Frontal cortex (tissue), 4 donors: ENCODE measurements around the gene CXCR5. TPM values are rescaled to one million over a fixed set of nuclear protein-coding genes. Genes with fewer than 3 reads are reported as not detected.
A peak's percentile ranks its signal among the peaks of the same experiment; 100 is the strongest.

Source experiments
- DNase-seq, 2 donors: peaks; one replicate each; pipeline ENCODE4 v3.0.0; 2012; ENCODE audit warnings: low spot score in 2 of 2
- FAIRE-seq: peaks from 2 replicates; lab custom pipeline; 2012; peaks lifted over from hg19 to GRCh38; lab: Jason Lieb, UNC
- total RNA-seq: library from RNA; depleted of rRNA; stranded (reverse); fragments of >200 nt; gene quantifications from one replicate; pipeline ENCODE4 v1.2.3, GENCODE V29; 2014
- donor health status: control.
- donor health status: control.
- donor health status: control.

The CXCR5 gene
- total RNA-seq, 1 donor from 2014 or later = not detected

GRCh38 chr11:118896921-118897591 lies 13.4 kb downstream of the CXCR5 start:
- no peak for FAIRE-seq

GRCh38 chr11:118897721-118898310 lies 14.1 kb downstream of the CXCR5 start:
- no peak for DNase-seq
- FAIRE-seq = no peak

More at GRCh38 chr11:118896921-118897591, 13.4 kb downstream of the CXCR5 start:
- no peak for DNase-seq

GRCh38 chr11:118898400-118899295 lies 15.0 kb downstream of the CXCR5 start:
- FAIRE-seq (no peak), DNase-seq (no peak)

DNA sequence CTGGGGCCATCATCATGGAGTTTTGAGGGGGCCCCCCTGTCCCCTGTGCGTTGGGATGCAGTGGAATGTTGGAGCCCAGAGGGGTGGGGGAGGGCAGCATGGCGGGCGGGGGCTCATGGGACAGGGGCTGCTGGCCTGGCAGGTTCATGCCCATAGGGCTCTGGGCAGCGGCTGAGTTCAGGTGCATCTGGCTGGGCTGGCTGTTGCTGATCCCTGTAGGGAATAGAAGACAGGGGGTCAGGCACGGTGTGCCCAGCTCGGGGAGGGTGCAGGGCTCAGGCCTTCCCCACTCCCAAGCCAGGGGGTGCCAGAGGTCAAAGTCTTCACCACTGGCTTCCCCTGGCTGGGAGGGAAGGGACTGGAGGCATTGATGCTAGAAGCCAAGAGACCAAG lies 15.6 kb downstream of the CXCR5 start:
- FAIRE-seq = no peak

DNA sequence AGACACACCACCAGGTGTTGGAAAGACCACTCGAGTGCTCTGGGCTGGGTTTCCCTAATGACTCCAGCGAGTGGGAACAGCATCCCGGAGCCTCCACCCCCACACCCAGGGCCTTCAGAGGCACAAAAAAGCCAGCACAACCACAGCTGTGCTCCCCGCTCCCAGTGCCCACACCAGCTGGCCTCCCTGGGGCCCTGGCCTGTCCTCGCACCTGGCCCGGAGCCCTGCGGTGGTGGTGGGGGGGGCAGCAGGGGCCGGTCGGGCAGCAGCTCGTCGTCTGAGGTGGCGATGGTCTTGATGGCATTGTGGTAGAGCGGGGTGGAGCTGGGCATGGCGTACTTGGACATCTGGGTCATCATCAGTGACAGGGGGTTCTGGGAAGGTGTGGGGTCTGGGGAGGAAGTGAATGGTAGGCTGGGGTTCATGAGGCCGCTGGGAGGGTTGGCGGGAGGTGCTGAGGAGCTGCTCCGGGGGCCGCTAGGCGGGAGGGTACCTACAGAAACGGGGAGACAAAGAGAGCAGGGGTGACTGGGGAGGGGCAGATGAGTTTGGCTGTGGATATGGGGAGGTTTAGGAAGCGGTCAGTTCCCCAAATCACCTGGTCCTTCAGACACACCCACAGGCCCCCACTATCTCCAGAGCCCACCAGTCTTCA lies 16.1 kb downstream of the CXCR5 start:
- DNase-seq (no peak), FAIRE-seq (no peak)

More for the DNA sequence above, 15.6 kb downstream of the CXCR5 start:
- DNase-seq = no peak

GRCh38 chr11:118900535-118901384 lies 17.1 kb downstream of the CXCR5 start:
- DNase-seq (no peak), FAIRE-seq (no peak)

- DNase-seq (no peak), FAIRE-seq (no peak)
Measured at GRCh38 chr11:118901494-118902335, 18.0 kb downstream of the CXCR5 start.

GRCh38 chr11:118902336-118903203 lies 18.9 kb downstream of the CXCR5 start:
- FAIRE-seq = no peak

GRCh38 chr11:118903204-118904015 lies 19.7 kb downstream of the CXCR5 start:
- FAIRE-seq (no peak), DNase-seq (no peak)

More at GRCh38 chr11:118902336-118903203, 18.9 kb downstream of the CXCR5 start:
- no peak for DNase-seq

DNA sequence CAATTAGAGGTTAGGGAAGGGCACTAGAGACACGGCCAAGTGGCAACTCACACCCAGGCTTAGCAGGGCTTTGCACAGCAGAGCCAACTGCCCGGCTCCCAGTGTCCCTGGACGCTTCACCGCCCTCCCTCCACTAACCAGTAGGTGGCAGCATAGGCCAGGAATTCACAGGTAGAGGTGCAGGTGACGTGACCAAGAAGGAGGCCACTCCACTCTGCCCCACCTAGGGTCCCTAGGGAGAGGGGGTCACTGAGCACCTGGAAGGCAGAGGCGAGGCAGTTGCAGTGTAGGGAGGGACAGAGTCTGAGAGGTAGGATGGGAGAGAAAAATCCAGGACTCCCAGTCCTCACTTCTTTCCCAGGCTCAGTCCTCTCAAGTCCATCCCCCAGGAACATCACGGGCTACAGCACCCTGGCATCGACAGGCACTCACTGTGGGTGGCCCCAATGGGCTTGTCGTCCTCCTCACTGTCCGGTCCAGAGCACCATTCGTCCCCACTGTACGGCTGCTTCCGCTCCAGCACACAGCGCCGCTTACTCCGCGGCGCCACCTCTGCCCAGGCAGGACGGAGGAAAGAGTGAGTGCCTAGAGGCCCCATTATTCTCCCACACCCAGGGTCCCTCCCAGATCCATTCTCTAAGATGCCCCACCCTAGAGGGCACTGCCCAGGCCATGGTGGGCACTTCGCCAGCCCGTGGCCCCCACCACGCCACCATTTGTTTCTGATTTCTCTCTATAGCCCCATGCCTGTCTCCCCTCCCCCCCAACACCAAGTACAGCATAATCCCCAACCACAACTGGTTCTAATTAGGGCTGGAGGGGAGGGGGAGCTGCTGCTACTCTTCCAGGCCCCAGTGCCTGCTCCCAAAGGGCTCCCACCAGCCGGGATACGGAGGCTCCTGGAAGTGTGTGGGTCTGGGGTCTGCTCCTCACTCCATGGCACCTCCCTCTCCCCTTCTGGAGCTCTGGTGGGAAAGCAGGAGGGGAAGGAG lies 23.7 kb downstream of the CXCR5 start:
- FAIRE-seq = no peak
- DNase-seq = peak; percentile 82 to 85

DNA sequence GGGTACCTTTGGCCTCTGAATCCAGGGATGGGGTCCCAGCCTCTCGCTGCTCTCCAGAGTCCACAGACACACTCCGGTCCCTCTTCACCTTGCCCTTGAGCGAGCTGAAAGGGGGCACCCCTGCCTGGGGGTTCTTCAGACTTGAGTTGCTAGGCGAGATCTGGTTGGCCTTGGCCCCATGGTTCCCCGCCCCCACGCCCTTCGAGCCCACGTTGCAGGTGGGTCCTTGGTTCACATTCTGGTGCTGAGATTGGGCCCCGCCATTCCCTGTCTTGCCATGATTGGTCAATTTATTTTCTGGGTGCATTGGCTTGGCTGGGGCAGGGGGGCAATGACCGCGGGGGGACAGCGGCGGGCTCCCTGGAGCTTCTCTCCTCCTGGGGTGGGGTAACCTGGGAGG lies 24.6 kb downstream of the CXCR5 start:
- DNase-seq (no peak), FAIRE-seq (no peak)

DNA sequence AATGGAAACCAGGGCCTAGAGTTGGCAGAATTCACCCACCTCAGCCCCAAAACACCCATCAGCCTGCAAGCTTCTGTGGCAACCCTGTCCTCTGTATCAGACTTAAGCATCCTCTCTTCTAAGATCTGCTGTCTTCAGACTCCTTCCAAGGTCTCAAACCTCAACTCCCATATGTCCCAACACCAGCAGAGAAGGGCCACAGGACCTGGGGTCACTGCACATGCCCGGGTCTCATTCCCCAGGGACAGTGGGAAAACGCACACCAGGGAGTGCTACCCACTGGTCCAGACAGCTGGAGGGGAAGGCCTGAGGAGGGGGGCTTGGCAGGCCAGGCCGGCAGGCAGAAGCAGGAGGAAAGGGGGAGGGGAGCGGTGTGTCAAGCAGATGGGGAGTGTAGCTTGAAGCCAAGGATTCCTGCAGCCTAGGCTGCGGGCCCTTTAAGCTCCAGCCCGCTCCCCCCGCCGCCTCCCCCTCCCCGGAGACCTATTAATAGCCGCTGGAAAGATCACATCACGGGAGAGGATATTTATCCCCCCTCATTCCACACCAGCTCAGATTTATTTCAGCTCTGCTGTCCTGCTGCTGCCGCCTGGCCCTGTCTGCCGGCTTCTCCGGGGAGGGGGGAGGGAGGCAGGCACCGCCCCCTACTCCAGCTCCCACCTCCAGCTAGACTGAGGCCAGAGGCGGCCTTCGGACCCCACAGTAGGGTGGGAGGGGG lies 25.4 kb downstream of the CXCR5 start:
- FAIRE-seq = no peak
- peak in 1 of 2 donors; percentile 71 for DNase-seq

DNA sequence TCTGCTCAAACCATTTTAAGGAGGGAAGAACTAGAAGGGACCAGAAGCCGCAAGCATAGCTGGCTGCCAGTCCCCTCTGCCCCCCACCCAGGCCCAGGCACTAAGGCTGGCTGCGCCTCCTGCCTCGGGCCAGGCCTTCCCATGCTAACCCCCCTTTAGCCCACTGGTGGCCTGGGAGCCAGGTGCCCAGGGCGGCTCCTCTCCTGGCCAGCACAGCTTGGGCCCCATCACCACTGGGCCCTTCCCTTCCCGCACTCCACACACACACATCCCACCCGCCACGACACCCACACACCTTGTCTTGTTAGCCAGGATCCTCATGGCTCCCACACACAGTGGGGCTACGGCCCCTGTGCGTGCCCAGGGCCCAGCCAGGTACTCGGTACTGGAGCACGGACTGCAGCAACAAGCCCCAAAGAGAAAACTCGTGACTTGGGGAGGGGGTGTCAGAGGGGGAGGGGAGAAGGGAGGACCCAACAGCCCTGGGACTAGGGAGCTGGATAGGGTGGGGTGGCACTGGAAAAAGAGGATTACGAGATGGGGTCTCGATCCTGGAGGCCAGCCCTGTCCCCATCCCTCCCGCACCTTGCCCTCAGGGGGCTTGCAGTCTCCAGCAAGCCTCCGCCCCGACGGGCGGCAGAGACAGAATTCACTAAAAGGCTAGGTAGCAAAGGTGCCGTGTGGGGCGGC lies 26.1 kb downstream of the CXCR5 start:
- DNase-seq (no peak), FAIRE-seq (no peak)
